OCI-LY7 (cell line): Measurements from ENCODE around the gene BPIFB1. TPM values are rescaled to one million over a fixed set of nuclear protein-coding genes. Genes with fewer than 3 reads are reported as not detected.

Experiments
- BruUV-seq: library from RNA; stranded (reverse); fragments of 400-500 nt; replicated peaks from 2 replicates; lab custom pipeline; 2021; lab: Mats Ljungman, UMichigan
- CTCF ChIA-PET: fragments of 300-600 bp; sonication (Branson Sonifier 250); formaldehyde crosslinking; loops from one replicate; lab custom pipeline; 2022; ENCODE audit warnings: antibody characterized with exemption; ENCODE audit not compliant: unreplicated experiment; lab: Charles Lee
- POLR2A ChIA-PET: fragments of 300-600 bp; sonication (Branson Sonifier 250); formaldehyde crosslinking; loops from one replicate; lab custom pipeline; 2022; ENCODE audit warnings: antibody characterized with exemption; lab: Charles Lee
- DNase-seq: peaks from one replicate; pipeline ENCODE4 v3.0.0-alpha.2; 2015; ENCODE audit warnings: low spot score
- H2AFZ ChIP-seq: fragments of 200-600 bp; sonication (generic), shearing (Covaris generic); 2 replicates; pipeline ENCODE4 v1.6.1; 2014; ENCODE audit warnings: mild to moderate bottlenecking, antibody characterized with exemption, low read length, moderate library complexity
- H3K27ac ChIP-seq: fragments of 200-600 bp; sonication (generic); 2 replicates; pipeline ENCODE4 v1.5.1; 2014; ENCODE audit warnings: mixed run types, low read depth, mild to moderate bottlenecking, moderate library complexity, low read length, inconsistent platforms; ENCODE audit not compliant: poor library complexity, severe bottlenecking
- H3K36me3 ChIP-seq: fragments of 200-600 bp; sonication (generic); 2 replicates; pipeline ENCODE4 v1.6.1; 2014; ENCODE audit warnings: mild to moderate bottlenecking, antibody characterized with exemption, low read length, moderate library complexity, mixed read lengths; ENCODE audit not compliant: insufficient read depth
- H3K4me1 ChIP-seq: fragments of 200-600 bp; sonication (generic); 2 replicates; pipeline ENCODE4 v1.5.1; 2014; ENCODE audit warnings: mild to moderate bottlenecking, low read length; ENCODE audit not compliant: insufficient read depth, poor library complexity, severe bottlenecking
- H3K4me2 ChIP-seq: fragments of 200-600 bp; sonication (generic); 2 replicates; pipeline ENCODE4 v1.6.1; 2014; ENCODE audit warnings: mild to moderate bottlenecking, low read length
- H3K4me3 ChIP-seq: fragments of 200-600 bp; sonication (generic); 2 replicates; pipeline ENCODE4 v1.5.1; 2014; ENCODE audit warnings: mild to moderate bottlenecking, low read depth, low read length; ENCODE audit not compliant: poor library complexity, severe bottlenecking
- H3K79me2 ChIP-seq: fragments of 200-600 bp; sonication (generic); 2 replicates; pipeline ENCODE4 v1.6.1; 2016; ENCODE audit warnings: low read depth, mild to moderate bottlenecking, low read length, moderate library complexity, mixed read lengths; ENCODE audit not compliant: insufficient read depth
- H3K9me2 ChIP-seq: fragments of 200-600 bp; sonication (generic); 2 replicates; pipeline ENCODE4 v1.6.1; 2016; ENCODE audit warnings: mild to moderate bottlenecking, low read length, mixed read lengths; ENCODE audit not compliant: insufficient read depth
- H3K9me3 ChIP-seq: fragments of 200-600 bp; sonication (generic); 2 replicates; pipeline ENCODE4 v1.6.1; 2014; ENCODE audit warnings: mild to moderate bottlenecking, mixed run types, low read length, mixed read lengths
- H4K20me1 ChIP-seq: fragments of 200-600 bp; sonication (generic); 2 replicates; pipeline ENCODE4 v1.6.1; 2014; ENCODE audit warnings: mild to moderate bottlenecking, antibody characterized with exemption, low read length, moderate library complexity, mixed read lengths; ENCODE audit not compliant: insufficient read depth
- EZH2phosphoT487 ChIP-seq: fragments of 200-600 bp; sonication (generic); IDR thresholded peaks from 2 replicates; pipeline ENCODE4 v1.6.1; 2018; ENCODE audit warnings: low read depth, borderline replicate concordance, mild to moderate bottlenecking, mixed run types, antibody characterized with exemption, low read length, moderate library complexity, mixed read lengths
- intact Hi-C: fragments of 100-400 bp; cut with micrococcal nuclease; formaldehyde crosslinking; loops from one replicate; pipeline ENCODE4 v1.10.0; 2022; ENCODE audit not compliant: unreplicated experiment
- total RNA-seq, 2 experiments: library from RNA; depleted of rRNA in 1 of 2; stranded (reverse); fragments of >200 nt in 1 of 2; shearing (Covaris generic) in 1 of 2; gene quantifications; 2 replicates each; pipeline ENCODE4 v1.2.3, GENCODE V29; 2014 to 2022
- TF ChIP-seq, protein P1 (sequence below): fragments of 200-600 bp; sonication (generic); conservative IDR thresholded peaks from 2 replicates; pipeline ENCODE4 v1.5.1; 2014; ENCODE audit warnings: mild to moderate bottlenecking, antibody characterized with exemption, low read length, moderate library complexity, mixed read lengths

The BPIFB1 gene
- total RNA-seq, 2 experiments from 2014 or later: not detected

DNA sequence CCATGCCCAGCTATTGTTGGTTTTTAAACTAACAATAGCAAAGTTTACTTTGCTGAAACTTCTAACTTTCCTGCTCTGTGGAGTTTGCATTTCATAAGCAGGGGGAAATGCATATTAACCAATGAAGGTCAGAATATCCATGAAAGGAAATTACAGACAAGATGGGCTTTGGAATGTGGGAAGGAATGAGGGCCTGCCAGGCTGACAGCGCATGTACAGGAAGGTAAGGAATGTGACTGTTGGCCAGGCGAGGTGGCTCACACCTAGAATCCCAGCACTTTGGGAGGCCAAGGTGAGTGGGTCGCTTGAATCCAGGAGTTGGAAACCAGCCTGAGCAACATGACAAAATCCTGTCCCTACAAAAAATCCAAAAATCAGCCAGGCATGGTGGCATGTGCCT is 68.7 kb downstream of the BPIFB1 start:
- Histone ChIP-seq H3K27ac (no peak overlapping the region), H4K20me1 (no peaks in the 10 kb centered on the region), H3K79me2 (no peaks in the 10 kb centered on the region), H3K9me3 (no peaks in the 10 kb centered on the region), H3K9me2 (no peaks in the 10 kb centered on the region), H3K4me1 (no peaks in the 10 kb centered on the region), H3K4me3 (no peak overlapping the region), H3K4me2 (no peak overlapping the region), H3K36me3 (peaks cover 4% of the 10 kb centered on the region; the same call in 1 of the 2 replicates), H2AFZ (no peak overlapping the region)
- BruUV-seq: no TSS peak
- CTCF ChIA-PET: no interaction called here
- intact Hi-C loops: no loop called here
- TF ChIP-seq, protein P1, sequence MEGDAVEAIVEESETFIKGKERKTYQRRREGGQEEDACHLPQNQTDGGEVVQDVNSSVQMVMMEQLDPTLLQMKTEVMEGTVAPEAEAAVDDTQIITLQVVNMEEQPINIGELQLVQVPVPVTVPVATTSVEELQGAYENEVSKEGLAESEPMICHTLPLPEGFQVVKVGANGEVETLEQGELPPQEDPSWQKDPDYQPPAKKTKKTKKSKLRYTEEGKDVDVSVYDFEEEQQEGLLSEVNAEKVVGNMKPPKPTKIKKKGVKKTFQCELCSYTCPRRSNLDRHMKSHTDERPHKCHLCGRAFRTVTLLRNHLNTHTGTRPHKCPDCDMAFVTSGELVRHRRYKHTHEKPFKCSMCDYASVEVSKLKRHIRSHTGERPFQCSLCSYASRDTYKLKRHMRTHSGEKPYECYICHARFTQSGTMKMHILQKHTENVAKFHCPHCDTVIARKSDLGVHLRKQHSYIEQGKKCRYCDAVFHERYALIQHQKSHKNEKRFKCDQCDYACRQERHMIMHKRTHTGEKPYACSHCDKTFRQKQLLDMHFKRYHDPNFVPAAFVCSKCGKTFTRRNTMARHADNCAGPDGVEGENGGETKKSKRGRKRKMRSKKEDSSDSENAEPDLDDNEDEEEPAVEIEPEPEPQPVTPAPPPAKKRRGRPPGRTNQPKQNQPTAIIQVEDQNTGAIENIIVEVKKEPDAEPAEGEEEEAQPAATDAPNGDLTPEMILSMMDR: no peak
- TF ChIP-seq EZH2phosphoT487: no peak
- DNase-seq: no peak
- POLR2A ChIA-PET: no interaction called here

DNA sequence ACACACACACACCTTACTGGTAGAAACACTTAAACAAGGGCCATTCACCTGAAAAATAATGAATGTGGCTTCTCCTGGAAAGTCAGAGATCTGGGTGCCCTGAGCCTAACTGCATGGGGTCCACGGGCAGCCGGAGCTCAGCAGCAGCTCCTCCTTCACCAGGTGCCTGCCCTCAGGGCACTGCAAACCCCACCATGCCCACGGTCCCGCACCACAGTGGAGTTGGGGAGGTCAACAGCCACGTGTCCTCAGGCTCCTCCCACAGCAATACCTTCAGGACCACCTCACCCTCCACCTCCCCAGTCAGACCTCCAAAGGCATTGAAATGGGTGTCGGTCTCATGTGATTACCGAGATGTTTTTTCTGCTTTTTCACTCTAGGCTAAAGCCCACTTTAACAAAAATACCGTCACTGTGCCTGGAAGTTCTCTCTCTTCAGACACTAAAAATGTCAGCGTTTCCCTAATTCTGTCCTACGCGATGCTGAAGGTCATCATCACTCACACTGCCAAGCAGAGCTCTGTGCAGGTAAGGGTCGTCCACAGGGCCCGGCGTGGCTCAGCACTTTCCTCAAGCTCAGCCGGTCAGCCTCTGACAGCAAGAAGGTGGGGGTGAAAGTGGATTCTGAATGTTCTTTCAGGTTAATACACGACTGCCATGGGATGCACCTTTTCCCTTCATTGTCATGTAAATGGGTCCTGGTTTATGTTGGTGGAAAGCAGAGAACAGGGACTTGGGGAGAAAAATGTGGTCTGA is 69.4 kb downstream of the BPIFB1 start:
- no peak for DNase-seq
- Histone ChIP-seq H3K79me2 (no peaks in the 10 kb centered on the region), H3K36me3 (peaks cover 9% of the 10 kb centered on the region; the same call in 1 of the 2 replicates), H3K9me2 (no peaks in the 10 kb centered on the region), H2AFZ (no peak overlapping the region), H3K4me3 (no peak overlapping the region), H4K20me1 (no peaks in the 10 kb centered on the region), H3K4me1 (no peaks in the 10 kb centered on the region), H3K27ac (no peak overlapping the region), H3K9me3 (no peaks in the 10 kb centered on the region), H3K4me2 (no peak overlapping the region)
- ChIA-PET POLR2A (no interaction called here), CTCF (no interaction called here)
- intact Hi-C loops: no loop called here
- TF ChIP-seq, protein P1: no peak
- no peak for TF ChIP-seq EZH2phosphoT487
- BruUV-seq: no TSS peak

DNA sequence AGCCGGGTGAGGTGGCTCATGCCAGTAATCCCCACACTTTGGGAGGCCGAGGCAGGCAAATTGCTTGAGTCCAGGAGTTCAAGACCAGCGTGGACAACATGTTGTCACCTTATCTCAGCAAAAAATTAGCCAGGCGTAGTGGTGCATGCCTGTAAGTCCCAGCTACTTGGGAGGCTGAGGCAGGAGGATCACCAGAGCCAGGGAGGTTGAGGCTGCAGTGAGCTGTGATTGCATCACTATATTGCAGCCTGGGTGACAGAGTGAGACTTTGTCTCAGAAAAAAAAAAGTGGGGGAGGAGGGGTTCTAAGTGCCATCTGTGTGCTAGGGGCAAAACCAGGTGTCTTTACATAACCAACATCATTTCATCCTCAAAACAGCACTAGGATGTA is 70.0 kb downstream of the BPIFB1 start:
- intact Hi-C loops: no loop called here
- no peaks in the 10 kb centered on the region for H3K9me2 ChIP-seq
- H3K79me2 ChIP-seq: no peaks in the 10 kb centered on the region
- no peak for DNase-seq
- H3K27ac ChIP-seq: no peak overlapping the region
- H3K4me1 ChIP-seq: no peaks in the 10 kb centered on the region
- no peak for TF ChIP-seq EZH2phosphoT487
- TF ChIP-seq, protein P1: no peak
- no peaks in the 10 kb centered on the region for H4K20me1 ChIP-seq
- no peak overlapping the region for H3K4me3 ChIP-seq
- H3K4me2 ChIP-seq: no peak overlapping the region
- CTCF ChIA-PET: no interaction called here
- H3K36me3 ChIP-seq: peaks cover 11% of the 10 kb centered on the region; the same call in 1 of the 2 replicates
- H3K9me3 ChIP-seq: no peaks in the 10 kb centered on the region
- BruUV-seq: no TSS peak
- H2AFZ ChIP-seq: no peak overlapping the region
- POLR2A ChIA-PET: no interaction called here
